ENCODE results near the gene IL20RA. TPM values are rescaled to one million over a fixed set of nuclear protein-coding genes. Genes with fewer than 3 reads are reported as not detected.
A peak's percentile ranks its signal among the peaks of the same experiment; 100 is the strongest.

The IL20RA gene
- total RNA-seq, 3 donors from 2014 or later = 3.2 to 12.2 (median 11.6) TPM

- intact Hi-C loops (cut with DNase I, micrococcal nuclease) = no loop called here
- H3K4me1 ChIP-seq (ENCODE audit: low read depth) = no peaks in the 10 kb centered on the region
- H3K36me3 ChIP-seq (ENCODE audit: low read depth) = no peaks in the 10 kb centered on the region
- no peaks in the 10 kb centered on the region for H3K9me3 ChIP-seq
- ATAC-seq (peak; percentile 53), DNase-seq (peak in 1 of 3 donors; percentile 54)
- peak overlapping the region; percentile 56 for H3K4me3 ChIP-seq
- no peak for TF ChIP-seq CTCF (IDR thresholded peaks at IDR 0.05)
Measured at GRCh38 chr6:137043710-137044365, 927 bp downstream of the IL20RA start.

- TF ChIP-seq CTCF (IDR thresholded peaks at IDR 0.05) = no peak
- intact Hi-C loops (cut with DNase I, micrococcal nuclease) = no loop called here
Measured at GRCh38 chr6:137040393-137040792, 4.4 kb downstream of the IL20RA start.

GRCh38 chr6:137039010-137039409 lies 5.8 kb downstream of the IL20RA start:
- peak in 2 of 3 donors; percentile 41 to 59 for DNase-seq
- intact Hi-C loops (cut with DNase I, micrococcal nuclease) = no loop called here
- no peak for TF ChIP-seq CTCF (IDR thresholded peaks at IDR 0.05)
- Histone ChIP-seq H3K4me1 (ENCODE audit: low read depth) (peaks cover 6% of the 10 kb centered on the region), H3K4me3 (no peak overlapping the region), H3K36me3 (ENCODE audit: low read depth) (no peaks in the 10 kb centered on the region), H3K9me3 (no peaks in the 10 kb centered on the region)
- ATAC-seq = peak; percentile 49

More at GRCh38 chr6:137040393-137040792, 4.4 kb downstream of the IL20RA start:
- Histone ChIP-seq H3K4me1 (ENCODE audit: low read depth) (peaks cover 6% of the 10 kb centered on the region), H3K4me3 (no peak overlapping the region), H3K9me3 (no peaks in the 10 kb centered on the region), H3K36me3 (ENCODE audit: low read depth) (no peaks in the 10 kb centered on the region)
- ATAC-seq = no peak
- DNase-seq = no peak

- H3K9me3 ChIP-seq = no peaks in the 10 kb centered on the region
- TF ChIP-seq CTCF (IDR thresholded peaks at IDR 0.05) = no peak
- H3K4me3 ChIP-seq = no peak overlapping the region
- intact Hi-C loops (cut with DNase I, micrococcal nuclease) = no loop called here
- peaks cover 6% of the 10 kb centered on the region for H3K4me1 ChIP-seq (ENCODE audit: low read depth)
- peak; percentile 88 for ATAC-seq
- no peaks in the 10 kb centered on the region for H3K36me3 ChIP-seq (ENCODE audit: low read depth)
- DNase-seq = peak; percentile 42 to 65 (median 45)
Measured at GRCh38 chr6:137036566-137037300, 8.0 kb downstream of the IL20RA start.

- H3K4me3 ChIP-seq = no peak overlapping the region
- H3K4me1 ChIP-seq (ENCODE audit: low read depth) = peaks cover 6% of the 10 kb centered on the region
- H3K9me3 ChIP-seq = no peaks in the 10 kb centered on the region
- TF ChIP-seq CTCF (IDR thresholded peaks at IDR 0.05) = no peak
- peak; percentile 34 for ATAC-seq
- peak in 1 of 3 donors; percentile 36 for DNase-seq
- intact Hi-C loops (cut with DNase I, micrococcal nuclease) = no loop called here
- H3K36me3 ChIP-seq (ENCODE audit: low read depth) = no peaks in the 10 kb centered on the region
Measured at GRCh38 chr6:137033828-137034227, 10.9 kb downstream of the IL20RA start.
